ENCODE results near the gene ENOPH1. TPM values are rescaled to one million over a fixed set of nuclear protein-coding genes. Genes with fewer than 3 reads are reported as not detected.

The ENOPH1 gene
- total and polyA plus RNA-seq, 3 donors from 2014 or later, result 13.9 to 20.8 (median 19.9) TPM

DNA sequence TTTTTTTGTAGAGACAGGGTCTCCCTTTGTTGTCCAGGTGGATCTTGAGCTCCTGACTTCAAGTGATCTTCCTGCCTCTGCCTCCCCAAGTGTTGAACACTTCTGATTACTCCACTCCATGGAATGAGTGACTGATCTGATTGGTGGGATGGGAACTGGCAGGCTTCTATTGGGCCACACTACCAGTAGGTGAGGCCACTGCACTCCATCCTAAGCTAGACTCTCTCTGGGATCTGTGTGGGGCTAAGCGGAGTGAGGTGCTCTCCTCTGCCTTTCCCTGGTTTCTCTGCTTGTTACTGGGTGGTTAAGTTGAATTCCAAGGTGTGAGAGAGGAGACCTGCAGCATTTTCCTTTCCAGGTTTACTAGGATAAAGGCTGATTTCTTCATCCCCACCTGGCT is 58.7 kb downstream of the ENOPH1 start:
- no peak for TF ChIP-seq POLR2A (IDR thresholded peaks at IDR 0.05)
- TF ChIP-seq, protein P1, sequence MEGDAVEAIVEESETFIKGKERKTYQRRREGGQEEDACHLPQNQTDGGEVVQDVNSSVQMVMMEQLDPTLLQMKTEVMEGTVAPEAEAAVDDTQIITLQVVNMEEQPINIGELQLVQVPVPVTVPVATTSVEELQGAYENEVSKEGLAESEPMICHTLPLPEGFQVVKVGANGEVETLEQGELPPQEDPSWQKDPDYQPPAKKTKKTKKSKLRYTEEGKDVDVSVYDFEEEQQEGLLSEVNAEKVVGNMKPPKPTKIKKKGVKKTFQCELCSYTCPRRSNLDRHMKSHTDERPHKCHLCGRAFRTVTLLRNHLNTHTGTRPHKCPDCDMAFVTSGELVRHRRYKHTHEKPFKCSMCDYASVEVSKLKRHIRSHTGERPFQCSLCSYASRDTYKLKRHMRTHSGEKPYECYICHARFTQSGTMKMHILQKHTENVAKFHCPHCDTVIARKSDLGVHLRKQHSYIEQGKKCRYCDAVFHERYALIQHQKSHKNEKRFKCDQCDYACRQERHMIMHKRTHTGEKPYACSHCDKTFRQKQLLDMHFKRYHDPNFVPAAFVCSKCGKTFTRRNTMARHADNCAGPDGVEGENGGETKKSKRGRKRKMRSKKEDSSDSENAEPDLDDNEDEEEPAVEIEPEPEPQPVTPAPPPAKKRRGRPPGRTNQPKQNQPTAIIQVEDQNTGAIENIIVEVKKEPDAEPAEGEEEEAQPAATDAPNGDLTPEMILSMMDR (IDR thresholded peaks at IDR 0.05), result no peak

DNA sequence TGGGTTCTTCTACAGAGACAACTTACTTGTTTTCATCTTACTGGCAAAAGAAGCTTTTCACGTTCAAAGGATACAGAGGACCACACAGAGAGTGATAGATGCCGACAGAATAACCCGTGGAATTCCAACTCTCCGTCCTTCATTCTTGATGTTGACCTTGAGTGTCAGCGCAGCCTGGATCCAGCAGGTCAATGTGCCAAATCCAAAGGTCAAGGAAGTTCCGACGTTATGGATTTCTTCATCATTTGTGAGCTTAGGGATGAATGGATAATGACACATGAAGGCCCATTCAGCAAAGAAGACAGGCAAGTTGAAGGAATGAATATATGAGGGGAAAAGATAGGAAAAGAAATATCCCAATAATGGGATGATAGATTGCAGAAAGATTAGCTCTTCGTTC is 59.6 kb downstream of the ENOPH1 start:
- no peak for DNase-seq
- H3K27ac ChIP-seq, result no peak overlapping the region
- H3K9me3 ChIP-seq, result no peaks in the 10 kb centered on the region
- H3K36me3 ChIP-seq (ENCODE audit: low read depth, missing control alignments), result no peaks in the 10 kb centered on the region
- TF ChIP-seq, protein P1 (IDR thresholded peaks at IDR 0.05), result no peak
- no peak for TF ChIP-seq POLR2A (IDR thresholded peaks at IDR 0.05)
- H3K4me1 ChIP-seq, result no peaks in the 10 kb centered on the region
- no peak overlapping the region for H3K4me3 ChIP-seq
- H3K27me3 ChIP-seq, result no peaks in the 10 kb centered on the region
- intact Hi-C loops (cut with DNase I; ENCODE audit: low total_unique reads), result no loop called here
- WGBS, 2 donors, result 34 to 41% methylated on average over 8 of the region's 8 CpGs

More for the DNA sequence above, 58.7 kb downstream of the ENOPH1 start:
- no peak for DNase-seq
- intact Hi-C loops (cut with DNase I; ENCODE audit: low total_unique reads), result no loop called here
- H3K36me3 ChIP-seq (ENCODE audit: low read depth, missing control alignments), result no peaks in the 10 kb centered on the region
- H3K4me1 ChIP-seq, result no peaks in the 10 kb centered on the region
- no peaks in the 10 kb centered on the region for H3K27me3 ChIP-seq
- no peak overlapping the region for H3K4me3 ChIP-seq
- no peak overlapping the region for H3K27ac ChIP-seq
- 100% methylated on average over 1 of the region's 1 CpG for WGBS, 2 donors
- H3K9me3 ChIP-seq, result no peaks in the 10 kb centered on the region

DNA sequence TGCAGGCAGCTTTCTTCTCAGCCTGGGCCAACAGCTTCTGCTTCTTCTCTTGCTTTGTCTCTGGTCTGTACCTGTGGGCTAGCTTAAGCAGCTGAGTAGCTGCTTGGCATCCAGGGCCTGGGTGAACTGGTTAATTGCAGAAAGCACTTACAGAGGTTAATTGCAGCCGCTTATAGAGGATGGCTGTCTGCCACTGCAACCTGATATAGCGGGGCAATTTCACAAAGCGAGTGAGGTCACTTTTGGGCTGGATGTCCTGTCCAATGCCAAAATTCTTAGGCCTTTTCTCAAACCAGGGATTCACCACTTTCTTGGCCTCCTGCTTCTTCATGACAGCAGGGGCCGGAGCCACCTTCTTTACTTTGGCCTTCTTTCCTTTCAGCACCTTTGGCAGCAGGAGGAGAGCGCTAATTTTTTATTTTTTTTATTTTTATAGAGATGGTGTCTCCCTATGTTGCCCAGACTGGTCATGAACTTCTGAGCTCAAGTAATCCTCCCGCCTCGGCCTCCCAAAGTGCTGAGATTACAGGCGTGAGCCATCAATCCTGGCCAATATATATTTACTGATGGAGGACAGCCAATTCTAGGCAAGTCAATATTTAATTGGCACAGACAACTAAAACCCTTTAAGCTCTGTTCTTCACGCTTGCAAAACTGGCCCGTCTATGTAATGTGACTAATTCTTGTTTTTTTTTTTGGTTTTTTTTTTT is 61.0 kb downstream of the ENOPH1 start:
- Histone ChIP-seq H3K27me3 (no peaks in the 10 kb centered on the region), H3K9me3 (no peaks in the 10 kb centered on the region), H3K4me3 (no peak overlapping the region), H3K27ac (no peak overlapping the region), H3K36me3 (ENCODE audit: low read depth, missing control alignments) (no peaks in the 10 kb centered on the region), H3K4me1 (no peaks in the 10 kb centered on the region)
- no peak for DNase-seq
- TF ChIP-seq, protein P1 (IDR thresholded peaks at IDR 0.05), result no peak
- no peak for TF ChIP-seq POLR2A (IDR thresholded peaks at IDR 0.05)
- 92 to 96% methylated on average over 10 of the region's 10 CpGs for WGBS, 2 donors
- intact Hi-C loops (cut with DNase I; ENCODE audit: low total_unique reads), result no loop called here

DNA sequence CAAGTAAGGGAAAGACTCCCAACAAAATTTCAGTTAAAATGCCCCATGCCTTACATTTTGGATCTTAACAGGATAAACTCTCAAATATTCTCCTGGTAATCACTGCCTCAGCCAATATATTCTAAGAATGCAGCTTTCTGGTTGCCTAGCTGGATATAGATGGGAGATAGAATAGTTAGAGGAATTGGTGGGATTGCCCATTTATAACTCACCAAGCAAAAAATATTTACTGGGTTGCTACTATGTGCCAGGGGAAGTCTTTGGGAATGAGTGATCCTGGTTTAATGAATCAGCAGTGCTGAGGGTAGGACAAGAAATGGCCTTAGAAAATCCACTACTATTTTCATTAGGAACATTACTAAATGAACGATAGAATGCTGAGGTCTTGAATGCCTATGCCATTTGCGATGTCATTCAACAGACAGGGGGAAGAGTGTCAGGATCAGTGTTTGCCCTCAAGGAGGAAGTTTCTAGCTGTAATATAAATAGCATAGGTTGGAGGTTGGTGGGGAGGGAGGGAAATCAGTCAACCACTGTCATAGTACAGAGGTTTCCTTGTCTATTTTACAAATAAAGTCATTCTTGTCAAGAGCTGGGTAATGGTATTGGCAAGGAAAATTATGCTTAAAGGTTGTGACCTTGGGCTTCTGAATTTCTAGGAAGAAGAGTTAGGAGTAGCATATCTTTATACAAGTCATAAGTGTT is 63.5 kb downstream of the ENOPH1 start:
- Histone ChIP-seq H3K9me3 (no peaks in the 10 kb centered on the region), H3K36me3 (ENCODE audit: low read depth, missing control alignments) (no peaks in the 10 kb centered on the region), H3K27me3 (no peaks in the 10 kb centered on the region), H3K4me1 (no peaks in the 10 kb centered on the region), H3K4me3 (no peak overlapping the region), H3K27ac (no peak overlapping the region)
- TF ChIP-seq POLR2A (IDR thresholded peaks at IDR 0.05), result no peak
- intact Hi-C loops (cut with DNase I; ENCODE audit: low total_unique reads), result no loop called here
- WGBS, 2 donors, result 81 to 82% methylated on average over 2 of the region's 2 CpGs
- DNase-seq, result no peak

DNA sequence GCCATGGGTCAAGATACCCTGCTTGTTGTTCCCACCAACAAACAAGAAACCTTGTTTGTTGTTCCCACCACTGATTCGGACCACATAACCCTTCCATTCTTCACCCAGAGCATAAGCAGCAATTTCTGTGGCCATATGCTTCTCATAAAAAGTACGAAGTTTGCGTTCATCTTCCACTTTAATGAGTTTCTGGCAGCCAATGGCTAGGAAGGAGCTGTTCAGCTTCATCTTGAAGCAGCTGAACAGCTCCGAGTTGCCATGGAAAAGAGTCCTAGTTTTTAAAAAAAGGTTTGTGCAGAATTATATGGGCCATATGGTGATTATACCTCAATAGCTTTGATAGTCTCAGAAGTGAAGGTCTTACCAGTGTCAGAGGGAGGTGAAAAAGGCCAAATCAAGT is 65.3 kb downstream of the ENOPH1 start:
- no peaks in the 10 kb centered on the region for H3K27me3 ChIP-seq
- no peak for DNase-seq
- H3K4me1 ChIP-seq, result no peaks in the 10 kb centered on the region
- H3K4me3 ChIP-seq, result no peak overlapping the region
- intact Hi-C loops (cut with DNase I; ENCODE audit: low total_unique reads), result no loop called here
- 85 to 90% methylated on average over 4 of the region's 4 CpGs for WGBS, 2 donors
- TF ChIP-seq, protein P1 (IDR thresholded peaks at IDR 0.05), result no peak
- TF ChIP-seq POLR2A (IDR thresholded peaks at IDR 0.05), result no peak
- no peak overlapping the region for H3K27ac ChIP-seq
- H3K9me3 ChIP-seq, result no peaks in the 10 kb centered on the region
- H3K36me3 ChIP-seq (ENCODE audit: low read depth, missing control alignments), result no peaks in the 10 kb centered on the region
